ENCODE data around the gene EIF4EBP2.

EIF4EBP2 gene

DNA sequence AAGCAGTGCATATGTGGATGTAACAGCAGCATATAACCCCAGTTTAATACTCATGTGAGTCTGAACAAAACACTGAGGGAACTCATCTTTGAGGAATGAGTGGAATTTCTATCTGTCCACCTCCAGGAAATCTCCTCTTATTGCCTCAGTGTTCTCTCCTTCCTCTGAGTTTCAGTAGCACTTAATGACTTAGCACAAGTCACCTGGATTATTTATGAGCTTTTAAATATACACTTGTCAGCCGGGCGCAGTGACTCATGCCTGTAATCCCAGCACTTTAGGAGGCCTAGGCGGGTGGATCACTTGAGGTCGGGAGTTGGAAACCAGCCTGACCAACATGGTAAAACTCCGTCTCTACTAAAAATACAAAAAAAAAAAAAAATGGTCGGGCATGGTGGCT is 25.8 kb upstream of the EIF4EBP2 start:
- H3K4me3 ChIP-seq (ENCODE audit: low read depth, low read length): no peak overlapping the region
- DNase-seq (ENCODE audit: low read depth): peak; percentile 48
- TF ChIP-seq, protein P1, sequence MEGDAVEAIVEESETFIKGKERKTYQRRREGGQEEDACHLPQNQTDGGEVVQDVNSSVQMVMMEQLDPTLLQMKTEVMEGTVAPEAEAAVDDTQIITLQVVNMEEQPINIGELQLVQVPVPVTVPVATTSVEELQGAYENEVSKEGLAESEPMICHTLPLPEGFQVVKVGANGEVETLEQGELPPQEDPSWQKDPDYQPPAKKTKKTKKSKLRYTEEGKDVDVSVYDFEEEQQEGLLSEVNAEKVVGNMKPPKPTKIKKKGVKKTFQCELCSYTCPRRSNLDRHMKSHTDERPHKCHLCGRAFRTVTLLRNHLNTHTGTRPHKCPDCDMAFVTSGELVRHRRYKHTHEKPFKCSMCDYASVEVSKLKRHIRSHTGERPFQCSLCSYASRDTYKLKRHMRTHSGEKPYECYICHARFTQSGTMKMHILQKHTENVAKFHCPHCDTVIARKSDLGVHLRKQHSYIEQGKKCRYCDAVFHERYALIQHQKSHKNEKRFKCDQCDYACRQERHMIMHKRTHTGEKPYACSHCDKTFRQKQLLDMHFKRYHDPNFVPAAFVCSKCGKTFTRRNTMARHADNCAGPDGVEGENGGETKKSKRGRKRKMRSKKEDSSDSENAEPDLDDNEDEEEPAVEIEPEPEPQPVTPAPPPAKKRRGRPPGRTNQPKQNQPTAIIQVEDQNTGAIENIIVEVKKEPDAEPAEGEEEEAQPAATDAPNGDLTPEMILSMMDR (IDR thresholded peaks at IDR 0.05; ENCODE audit: control insufficient read depth, extremely low read depth, insufficient read depth): no peak

DNA sequence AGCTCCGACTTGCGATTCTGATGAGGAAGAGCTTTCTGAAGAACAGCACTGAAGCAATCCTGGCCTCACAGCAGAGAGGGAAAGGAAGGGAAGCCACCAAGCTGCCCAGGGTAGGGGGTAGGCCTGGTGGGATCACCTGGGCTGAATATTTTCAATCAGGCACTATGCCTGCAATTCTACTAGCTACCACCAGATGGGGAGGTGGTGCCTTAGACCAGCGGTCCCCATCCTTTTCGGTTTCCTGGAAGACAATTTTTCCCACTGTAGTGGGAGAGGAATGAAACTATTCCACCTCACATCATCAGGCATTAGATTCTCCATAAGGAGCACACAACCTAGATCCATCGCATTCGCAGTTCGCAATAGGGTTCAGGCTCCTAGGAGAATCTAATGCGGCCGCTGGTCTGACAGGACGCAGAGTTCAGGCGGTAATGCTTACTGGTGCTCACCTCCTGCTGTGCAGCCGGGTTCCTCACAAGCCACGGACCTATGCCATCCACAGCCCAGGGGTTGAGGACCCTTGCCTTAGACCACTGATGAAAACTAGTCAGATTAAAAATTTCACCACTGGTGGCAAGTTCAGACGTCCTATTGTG is 24.3 kb upstream of the EIF4EBP2 start:
- no peak overlapping the region for H3K4me3 ChIP-seq (ENCODE audit: low read depth, low read length)
- TF ChIP-seq, protein P1 (IDR thresholded peaks at IDR 0.05; ENCODE audit: control insufficient read depth, extremely low read depth, insufficient read depth): peak; percentile 44
- DNase-seq (ENCODE audit: low read depth): no peak

DNA sequence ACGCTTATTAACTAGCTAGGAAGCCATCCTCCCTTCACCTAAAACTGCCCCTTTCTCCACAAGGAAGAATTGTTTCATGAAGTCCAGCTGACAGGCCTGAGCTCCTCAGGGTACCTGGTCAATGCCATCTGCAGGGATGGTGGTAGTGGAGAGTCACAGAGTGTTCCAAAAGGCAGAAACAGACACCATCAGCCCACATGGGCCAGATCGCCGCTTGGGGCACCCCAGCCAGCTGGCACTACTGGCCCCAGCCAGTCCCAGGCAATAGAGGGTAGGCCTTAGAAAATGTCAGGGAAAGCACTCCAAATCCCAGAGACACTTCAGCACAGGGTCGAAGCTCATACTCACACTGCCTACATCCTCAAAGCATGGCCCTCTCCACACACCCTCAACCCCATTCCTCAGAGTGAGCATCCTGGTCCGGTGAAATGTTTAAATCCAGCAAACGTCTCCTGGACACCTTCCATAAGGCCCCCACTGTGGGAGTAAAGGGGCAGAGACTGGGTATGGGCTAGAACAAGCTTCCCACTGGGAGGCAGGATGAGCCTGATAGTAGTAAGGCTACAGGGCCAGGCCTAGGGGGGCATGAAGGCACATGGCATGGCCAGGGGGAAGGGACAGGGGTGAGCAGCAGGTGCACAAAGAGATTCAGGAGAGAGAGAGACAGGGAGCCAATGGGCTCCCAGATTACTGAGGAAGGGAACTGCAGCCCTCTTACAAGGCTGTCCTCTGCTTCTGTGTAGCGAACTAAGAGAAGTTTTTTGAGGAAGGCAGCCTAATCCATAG is 23.4 kb upstream of the EIF4EBP2 start:
- no peak overlapping the region for H3K4me3 ChIP-seq (ENCODE audit: low read depth, low read length)
- DNase-seq (ENCODE audit: low read depth): no peak
- TF ChIP-seq, protein P1 (IDR thresholded peaks at IDR 0.05; ENCODE audit: control insufficient read depth, extremely low read depth, insufficient read depth): no peak

DNA sequence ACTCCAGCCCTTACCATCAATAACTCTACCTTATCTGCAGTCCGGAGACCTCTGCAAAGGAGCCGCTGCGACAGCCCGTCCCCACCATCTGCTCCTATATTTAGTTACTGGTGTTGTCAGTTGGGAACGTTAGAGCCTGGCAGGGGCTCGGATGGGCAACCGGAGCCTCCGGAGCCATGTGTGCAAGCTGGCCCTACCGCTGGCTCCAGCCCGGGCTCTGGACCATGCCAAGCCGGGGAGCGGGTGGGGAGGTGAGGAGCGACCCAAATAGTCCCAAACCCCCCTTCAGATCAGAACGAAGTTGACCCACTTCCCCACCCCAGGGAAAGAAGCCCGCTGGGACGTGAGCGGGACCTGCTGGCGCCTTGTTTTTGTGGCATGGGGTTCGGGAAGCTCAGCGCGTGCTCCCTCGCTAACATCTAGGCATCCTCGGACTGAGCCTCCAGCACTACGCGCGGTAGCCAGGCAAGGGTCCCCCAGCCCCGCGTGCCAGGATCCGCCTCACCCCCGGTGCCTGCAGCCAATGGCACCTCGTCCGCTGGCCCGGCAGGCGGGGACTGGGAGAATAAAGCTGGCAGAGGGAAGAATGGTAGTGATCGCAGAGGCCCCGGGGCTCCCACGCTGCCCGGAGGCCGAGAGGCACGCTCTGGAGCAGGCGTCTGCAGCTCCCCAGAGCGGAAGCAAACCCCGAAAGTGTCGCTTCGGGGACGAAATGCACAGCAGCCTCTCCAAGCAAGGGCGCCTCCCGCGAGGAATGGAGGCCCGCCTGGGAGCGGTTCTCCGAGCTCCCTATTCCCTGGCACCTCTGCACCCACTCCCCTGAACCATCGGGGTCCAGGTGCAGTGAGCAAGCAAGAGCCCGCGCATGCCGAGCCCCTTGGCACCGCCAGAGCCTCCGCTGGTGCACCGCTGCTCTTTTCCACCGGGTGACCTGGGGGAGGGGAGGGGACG is 22.2 kb upstream of the EIF4EBP2 start:
- H3K4me3 ChIP-seq (ENCODE audit: low read depth, low read length): peak overlapping the region; percentile 66
- DNase-seq (ENCODE audit: low read depth): no peak
- TF ChIP-seq, protein P1 (IDR thresholded peaks at IDR 0.05; ENCODE audit: control insufficient read depth, extremely low read depth, insufficient read depth): no peak

DNA sequence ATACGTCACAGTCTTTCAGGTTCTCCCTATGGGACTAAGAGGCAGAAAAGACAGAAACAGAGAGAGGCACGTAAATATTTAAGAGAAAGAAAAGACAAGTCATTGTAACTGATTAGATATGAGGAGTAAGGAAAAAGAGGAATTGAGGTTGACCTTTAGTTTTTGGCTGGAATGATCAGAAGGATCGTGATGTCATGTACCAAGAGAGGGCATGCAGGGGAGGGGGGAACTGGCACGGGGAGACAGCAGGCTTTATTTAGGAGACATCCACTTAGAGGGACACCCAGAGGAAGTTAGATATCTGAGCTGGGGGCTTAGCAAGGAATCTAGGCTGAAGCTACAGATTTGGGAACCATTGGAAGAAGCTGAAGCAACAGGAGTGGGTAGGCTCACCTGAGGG is 12.3 kb upstream of the EIF4EBP2 start:
- DNase-seq (ENCODE audit: low read depth): no peak
- H3K4me3 ChIP-seq (ENCODE audit: low read depth, low read length): no peak overlapping the region
- TF ChIP-seq, protein P1 (IDR thresholded peaks at IDR 0.05; ENCODE audit: control insufficient read depth, extremely low read depth, insufficient read depth): no peak

DNA sequence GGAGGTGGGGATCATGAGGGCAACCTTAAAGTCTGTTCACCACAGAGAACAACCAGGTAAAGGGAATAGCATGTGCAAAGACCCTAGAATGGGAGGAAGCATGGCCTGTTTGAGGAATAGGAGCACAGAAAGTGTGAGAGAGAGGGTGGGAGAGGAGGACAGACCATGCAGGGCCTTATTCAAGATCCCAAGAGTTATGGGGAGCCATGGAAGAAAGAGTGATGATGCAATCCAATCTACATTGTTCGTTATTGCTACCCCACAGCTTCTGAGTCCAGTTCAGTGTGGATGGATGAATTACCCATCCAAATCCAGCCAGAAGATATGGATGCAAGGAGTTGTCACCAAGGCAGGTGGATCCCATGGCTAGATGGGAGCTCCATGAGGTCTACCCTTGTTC is 7.8 kb upstream of the EIF4EBP2 start:
- TF ChIP-seq, protein P1 (IDR thresholded peaks at IDR 0.05; ENCODE audit: control insufficient read depth, extremely low read depth, insufficient read depth): no peak
- H3K4me3 ChIP-seq (ENCODE audit: low read depth, low read length): no peak overlapping the region
- no peak for DNase-seq (ENCODE audit: low read depth)

Data from LNCaP clone FGC (cell line).